EL (cell line): ENCODE data around the gene SUGCT.

ENCODE experiments used
- DNase-seq: peaks from one replicate; pipeline ENCODE4 v3.0.0-alpha.2; 2016

The SUGCT gene

DNA sequence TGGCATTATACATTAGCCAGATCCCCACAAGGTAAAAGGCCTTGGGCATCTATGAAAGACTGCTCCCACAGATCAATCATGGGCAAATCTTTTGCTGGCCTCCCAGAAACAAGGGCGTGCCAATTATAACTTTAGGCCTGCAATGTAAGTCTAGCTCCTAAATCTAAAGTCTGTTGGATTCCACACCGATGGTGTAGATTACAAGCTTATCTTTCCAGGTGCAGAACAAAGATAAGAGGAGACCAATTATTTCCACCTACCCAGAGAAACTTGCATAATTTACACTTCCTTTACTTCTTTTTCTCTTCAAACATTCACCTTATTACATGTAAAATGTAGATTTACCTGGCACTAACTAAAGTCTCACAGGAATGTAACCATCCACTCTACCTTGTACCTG lies 713.1 kb downstream of the SUGCT start:
- no peak for DNase-seq

DNA sequence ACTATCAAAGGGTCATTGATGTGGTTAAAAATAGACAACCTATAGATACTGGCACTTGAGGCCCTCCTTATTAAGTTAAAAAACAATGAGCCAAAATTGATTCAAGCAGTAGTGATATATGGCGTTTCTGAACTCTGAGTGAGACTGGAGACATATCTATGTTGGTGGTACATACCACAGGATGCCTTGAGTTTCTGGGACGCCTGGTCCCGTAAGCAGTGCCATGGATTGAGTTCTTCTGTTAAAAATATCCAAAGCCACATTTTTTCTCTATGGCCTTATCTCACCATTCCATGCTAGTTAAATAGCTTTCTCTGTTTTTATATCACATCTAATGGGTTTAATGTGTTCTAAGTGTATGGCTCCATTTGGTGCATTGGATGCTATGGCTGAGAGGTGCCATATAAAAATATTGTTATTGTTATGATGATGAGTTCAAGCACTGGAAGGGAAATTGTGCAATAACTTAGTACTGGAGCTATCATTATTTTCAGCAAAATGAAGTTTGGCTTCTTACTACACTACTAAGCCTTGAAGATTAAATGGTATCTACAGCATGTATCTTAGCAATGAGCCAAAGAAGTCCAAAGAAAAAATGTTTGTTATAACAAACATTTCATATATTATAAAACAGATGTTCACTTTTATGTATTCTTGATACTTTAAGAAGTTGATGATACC lies 713.9 kb downstream of the SUGCT start:
- no peak for DNase-seq

DNA sequence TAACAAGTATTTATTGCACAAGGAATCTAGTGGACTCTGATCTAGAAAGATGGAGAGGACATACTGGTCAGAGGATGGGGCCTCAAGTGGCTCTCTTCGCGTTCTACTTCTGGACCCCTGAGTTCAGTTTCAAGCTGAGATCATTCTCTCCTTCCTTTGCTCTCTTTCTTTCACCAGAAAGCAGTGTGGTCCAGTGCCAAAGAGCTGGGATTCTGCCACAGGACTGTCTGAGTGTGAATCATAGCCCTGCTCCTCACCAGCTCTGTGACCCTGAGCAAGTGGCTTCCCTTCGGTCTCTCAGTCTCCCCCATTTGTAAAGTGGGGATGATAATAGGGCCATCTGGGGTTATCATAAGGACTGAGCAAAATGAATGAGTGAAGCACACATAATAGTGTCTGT lies 715.2 kb downstream of the SUGCT start:
- no peak for DNase-seq

DNA sequence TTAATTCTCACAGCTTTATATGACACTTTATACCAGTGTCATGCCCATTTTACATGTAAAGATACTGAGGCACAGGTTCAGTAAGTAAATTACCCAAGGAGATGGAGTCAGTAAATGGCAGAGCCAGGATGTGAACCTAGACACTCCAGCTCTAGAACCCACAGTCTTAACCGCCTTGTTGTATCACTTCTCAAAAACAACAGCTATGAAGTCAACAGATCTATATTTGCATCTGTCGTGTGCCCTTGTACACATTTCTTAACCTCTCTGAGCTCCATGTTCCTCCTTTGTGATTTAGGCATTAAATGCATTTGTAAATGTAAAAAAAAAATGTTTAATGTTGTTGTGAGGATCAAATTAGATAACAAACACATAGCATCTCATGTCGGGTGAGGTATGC lies 716.2 kb downstream of the SUGCT start:
- DNase-seq, result no peak

DNA sequence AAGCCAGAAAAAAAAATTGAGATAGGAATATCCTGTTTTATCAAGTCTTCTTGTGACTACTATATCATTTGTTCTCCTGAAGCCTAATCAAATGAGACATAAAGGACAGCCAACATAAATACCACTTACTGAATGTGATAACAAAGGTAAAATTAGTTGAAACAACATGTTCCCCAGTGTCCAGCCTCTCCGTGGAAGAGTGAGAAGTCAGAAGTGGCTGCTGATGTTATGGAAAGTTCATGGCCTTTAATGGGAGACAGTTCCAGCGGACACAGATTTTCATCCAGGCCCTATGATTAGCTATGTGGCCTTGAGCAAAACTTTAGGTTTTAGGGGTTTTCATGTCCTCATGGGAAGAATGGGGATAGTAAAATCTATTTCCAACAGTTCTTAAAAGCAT lies 724.3 kb downstream of the SUGCT start:
- no peak for DNase-seq

- DNase-seq, result no peak
Measured at GRCh38 chr7:40859965-40860543, 725.2 kb downstream of the SUGCT start.

DNA sequence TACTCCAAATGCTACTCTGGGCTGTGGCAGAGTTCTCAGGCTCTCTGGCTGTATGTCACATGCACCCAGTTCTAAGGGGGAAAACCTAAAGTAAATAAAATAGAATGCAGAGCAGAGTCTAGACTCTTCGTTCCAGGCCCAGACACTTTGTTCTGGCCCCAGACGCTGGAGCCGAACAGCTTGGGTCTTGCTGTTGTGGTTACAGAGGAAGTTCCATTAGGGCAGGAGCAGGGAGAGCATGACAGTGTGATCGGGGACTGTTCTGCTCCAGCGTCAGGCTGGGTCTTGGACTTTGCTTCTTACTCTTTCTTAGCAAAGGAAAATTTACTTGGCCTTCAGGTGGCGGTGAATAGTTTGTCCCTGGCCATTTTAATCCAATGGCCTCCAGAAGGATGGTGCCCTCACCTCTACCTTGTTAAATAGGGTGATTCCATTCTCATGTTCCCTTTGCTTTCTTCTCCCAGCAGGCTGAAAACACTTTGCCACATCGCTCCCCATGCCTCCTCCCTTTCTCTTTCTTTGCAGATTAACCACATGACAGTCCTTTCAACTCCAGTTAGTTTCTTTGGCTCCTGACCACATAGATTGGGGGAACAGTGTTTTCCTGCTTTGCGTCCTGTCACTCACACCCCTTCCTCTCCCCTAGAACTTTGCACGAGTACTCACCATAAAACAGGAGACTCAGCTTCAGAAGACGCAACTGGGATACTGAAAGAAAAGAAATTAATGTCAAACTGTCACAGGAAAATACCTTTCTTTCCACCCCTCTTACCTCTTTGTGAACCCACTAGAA lies 730.8 kb downstream of the SUGCT start:
- no peak for DNase-seq

DNA sequence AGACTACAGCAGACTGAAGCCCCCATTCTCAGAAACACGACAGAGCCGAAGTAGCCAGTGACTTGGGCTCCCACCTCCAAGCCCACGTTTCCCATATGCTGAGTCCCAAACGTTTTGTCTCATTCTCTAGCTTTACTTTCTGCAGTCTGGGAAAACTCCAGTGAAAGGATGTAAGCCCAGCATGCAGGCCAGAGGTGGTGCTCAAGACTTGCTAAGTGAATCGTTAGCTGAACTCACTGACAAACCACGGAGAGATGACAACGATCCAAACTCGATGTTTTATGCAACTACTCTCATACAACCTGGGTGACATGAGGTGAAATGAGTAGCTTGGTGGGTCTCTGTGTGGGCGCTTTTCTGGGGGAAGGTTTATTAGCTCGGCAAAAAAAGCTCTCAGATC lies 731.8 kb downstream of the SUGCT start:
- no peak for DNase-seq

GRCh38 chr7:40870108-40870507 lies 735.3 kb downstream of the SUGCT start:
- DNase-seq, result peak; percentile 56

- peak; percentile 3 for DNase-seq
Measured at GRCh38 chr7:40873248-40873647, 738.4 kb downstream of the SUGCT start.

GRCh38 chr7:40874756-40875155 lies 740.0 kb downstream of the SUGCT start:
- no peak for DNase-seq

DNA sequence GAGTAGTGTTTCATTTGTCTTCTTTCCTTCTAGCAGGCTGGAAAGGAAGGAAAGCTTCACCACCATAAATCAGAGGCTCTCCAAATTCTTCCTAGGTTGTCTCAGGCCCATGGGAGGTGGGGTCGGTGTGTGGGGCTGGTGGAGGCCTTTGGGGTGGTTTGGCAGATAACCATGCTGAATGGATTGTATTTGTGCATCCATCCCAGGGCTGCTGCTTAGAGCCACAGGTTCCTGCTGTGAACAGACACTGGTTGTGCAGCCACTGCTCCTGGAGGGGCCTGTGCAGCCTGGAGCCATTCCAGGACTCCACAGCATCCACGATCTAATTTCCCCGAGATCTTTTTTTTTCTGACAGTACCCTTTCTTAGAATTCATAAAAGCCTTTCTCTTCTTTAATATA lies 741.8 kb downstream of the SUGCT start:
- DNase-seq, result no peak

DNA sequence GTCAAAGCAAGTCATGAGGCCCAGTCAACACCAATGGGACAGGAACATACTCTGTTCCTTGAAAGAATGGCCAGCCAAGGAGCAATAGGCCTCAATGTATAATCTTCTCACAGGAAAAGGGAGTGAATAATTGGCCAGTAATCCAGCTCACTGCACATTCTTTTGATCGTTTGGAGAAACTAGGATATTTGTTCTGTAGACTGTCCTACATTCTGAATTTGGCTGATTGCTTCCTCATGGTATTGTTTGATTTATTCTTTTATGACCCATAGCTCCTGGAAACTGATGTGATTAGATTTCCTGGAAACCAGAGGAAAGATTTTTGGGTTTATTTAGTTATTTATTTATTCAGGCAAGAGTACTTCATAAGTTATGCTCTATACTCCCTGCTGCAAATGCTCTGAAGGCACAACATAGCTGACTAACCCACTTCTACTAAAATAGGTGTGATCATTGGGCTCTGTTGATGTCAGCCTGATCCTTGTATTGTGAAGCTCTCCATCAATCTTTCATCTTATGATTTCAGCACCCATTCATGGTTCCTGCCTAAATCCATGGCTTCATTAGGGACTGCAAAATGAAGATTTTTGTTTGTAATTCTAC lies 745.2 kb downstream of the SUGCT start:
- no peak for DNase-seq

GRCh38 chr7:40880581-40880980 lies 745.8 kb downstream of the SUGCT start:
- no peak for DNase-seq

DNA sequence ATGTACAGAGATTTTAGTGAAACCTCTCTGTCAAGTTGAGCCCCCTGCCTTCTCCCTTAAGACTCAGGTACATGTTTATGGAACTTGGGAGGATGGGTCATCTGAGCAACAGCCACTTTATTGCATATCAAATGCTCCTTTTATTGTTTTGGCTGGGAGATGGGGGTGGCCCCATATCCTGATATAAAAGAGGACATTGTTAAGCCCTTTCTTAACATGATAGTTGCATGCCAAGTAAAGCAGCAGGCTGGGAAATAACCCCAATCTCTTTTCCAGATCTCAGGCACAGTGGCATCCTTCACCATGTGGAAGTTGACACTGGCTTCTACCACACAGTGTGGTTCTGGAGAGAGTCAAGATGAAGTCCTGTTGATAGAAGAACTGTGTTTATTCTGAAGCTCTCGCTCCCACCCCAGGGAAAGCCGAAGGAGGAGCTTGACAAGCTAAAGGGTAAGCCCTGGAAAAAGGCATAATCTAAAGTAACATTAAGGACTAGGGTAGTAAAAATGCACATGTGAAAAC lies 746.7 kb downstream of the SUGCT start:
- DNase-seq, result no peak

- DNase-seq, result no peak
Measured at GRCh38 chr7:40882071-40882658, 747.4 kb downstream of the SUGCT start.

GRCh38 chr7:40883826-40884225 lies 749.0 kb downstream of the SUGCT start:
- DNase-seq, result no peak

DNA sequence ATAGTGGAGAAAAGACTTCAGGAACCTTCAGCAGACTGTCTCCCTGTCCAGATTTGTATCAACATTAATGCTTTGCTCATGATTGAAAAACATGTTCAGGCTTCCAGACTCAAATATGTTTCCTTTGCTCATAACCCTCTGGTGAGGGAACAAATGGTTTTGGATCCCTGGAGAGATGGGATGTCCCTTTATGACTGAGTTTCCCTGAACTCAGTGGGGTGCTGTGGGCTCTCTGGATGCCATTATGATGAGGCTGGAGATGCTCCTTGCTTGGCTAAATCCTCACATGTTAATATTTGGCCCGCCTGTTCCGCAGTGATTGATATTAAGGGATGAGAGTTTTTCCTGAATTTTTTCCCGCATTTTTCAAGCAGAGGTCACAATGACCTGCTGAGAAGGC lies 749.4 kb downstream of the SUGCT start:
- no peak for DNase-seq

DNA sequence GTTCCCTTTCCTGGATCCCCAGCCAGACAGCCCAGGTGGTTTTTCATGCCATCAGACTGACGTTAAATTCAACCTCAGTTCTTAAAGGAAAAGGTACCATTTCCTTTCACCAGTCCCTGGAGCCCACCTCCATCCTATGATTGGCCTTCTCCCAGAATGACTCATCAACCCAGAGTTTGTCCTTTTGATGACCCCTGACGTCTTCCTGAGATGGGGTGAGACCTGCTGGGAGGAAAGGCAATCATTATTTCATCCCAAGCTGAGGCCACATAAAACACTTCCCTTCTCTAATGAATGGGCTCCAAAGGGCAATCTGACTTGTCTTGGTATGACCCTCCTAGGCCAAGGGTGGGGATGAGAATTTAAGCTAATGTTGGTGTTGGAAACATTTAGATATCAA lies 750.7 kb downstream of the SUGCT start:
- peak; percentile 39 for DNase-seq

DNA sequence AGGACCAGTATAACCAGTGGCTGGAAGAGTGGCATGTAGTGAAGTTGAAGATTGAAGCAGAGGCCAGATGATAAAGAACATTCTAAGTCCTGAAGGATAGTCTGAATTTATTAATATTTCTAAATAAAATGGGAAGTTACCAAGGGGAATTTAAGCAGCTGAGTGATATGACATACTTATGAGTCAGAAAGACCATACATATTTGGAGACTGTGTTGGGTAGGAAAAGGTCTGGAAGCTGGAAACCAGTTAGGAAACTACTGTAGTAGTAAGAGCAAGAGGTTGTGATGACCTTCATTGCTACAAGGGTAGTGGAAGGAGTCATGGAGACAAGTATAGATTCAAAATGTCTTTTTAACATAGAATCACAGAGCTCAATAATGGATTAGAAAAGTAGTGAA lies 752.3 kb downstream of the SUGCT start:
- peak; percentile 57 for DNase-seq

GRCh38 chr7:40888499-40888898 lies 753.7 kb downstream of the SUGCT start:
- DNase-seq, result no peak

- DNase-seq, result no peak
Measured at GRCh38 chr7:40889099-40889498, 754.3 kb downstream of the SUGCT start.

- no peak for DNase-seq
Measured at GRCh38 chr7:40889539-40889938, 754.7 kb downstream of the SUGCT start.
